Epithelial cell of esophagus (primary cell): ENCODE results near the gene FGF12.

Source experiments
- DNase-seq: peaks from one replicate; pipeline ENCODE4 v3.0.0; 2010; ENCODE audit warnings: low read depth
- H3K4me3 ChIP-seq: 2 replicates; pipeline ENCODE4 v1.5.1; 2011; ENCODE audit warnings: mild to moderate bottlenecking, low read length, control low read depth
- CTCF ChIP-seq: IDR thresholded peaks from 2 replicates; pipeline ENCODE4 v1.5.1; 2011; ENCODE audit warnings: low read depth, mild to moderate bottlenecking, low read length, control low read depth, inconsistent platforms; ENCODE audit not compliant: insufficient read depth; ENCODE audit errors: missing control alignments

The FGF12 gene

GRCh38 chr3:192371870-192372400 is 355.4 kb downstream of the FGF12 start:
- H3K4me3 ChIP-seq: no peak overlapping the region
- no peak for TF ChIP-seq CTCF

GRCh38 chr3:192367616-192368015 is 359.7 kb downstream of the FGF12 start:
- DNase-seq: no peak
- no peak overlapping the region for H3K4me3 ChIP-seq
- no peak for TF ChIP-seq CTCF

More at GRCh38 chr3:192371870-192372400, 355.4 kb downstream of the FGF12 start:
- DNase-seq: no peak

- no peak for DNase-seq
- no peak overlapping the region for H3K4me3 ChIP-seq
- no peak for TF ChIP-seq CTCF
These were observed 360.4 kb downstream of the FGF12 start for GRCh38 chr3:192366916-192367315.

GRCh38 chr3:192365571-192365970 is 361.8 kb downstream of the FGF12 start:
- no peak overlapping the region for H3K4me3 ChIP-seq
- TF ChIP-seq CTCF: no peak
- DNase-seq: no peak

- DNase-seq: no peak
- no peak for TF ChIP-seq CTCF
- no peak overlapping the region for H3K4me3 ChIP-seq
These were observed 363.0 kb downstream of the FGF12 start for GRCh38 chr3:192364316-192364715.

GRCh38 chr3:192354687-192355086 is 372.7 kb downstream of the FGF12 start:
- no peak for TF ChIP-seq CTCF
- DNase-seq: no peak

GRCh38 chr3:192352142-192352541 is 375.2 kb downstream of the FGF12 start:
- TF ChIP-seq CTCF: no peak
- no peak overlapping the region for H3K4me3 ChIP-seq
- no peak for DNase-seq

More at GRCh38 chr3:192354687-192355086, 372.7 kb downstream of the FGF12 start:
- H3K4me3 ChIP-seq: no peak overlapping the region
